Measurements from ENCODE around the gene RAB33A.
A peak's percentile ranks its signal among the peaks of the same experiment; 100 is the strongest.

RAB33A gene

GRCh38 chrX:130171446-130172126 is at the start of gene RAB33A:
TSS of gene RAB33A (plus strand) at chrX:130171962. CDS start at chrX:130172063, 101 bp downstream.
- DNase-seq, result peak; percentile 35
- ATAC-seq, result peak; percentile 12

DNA sequence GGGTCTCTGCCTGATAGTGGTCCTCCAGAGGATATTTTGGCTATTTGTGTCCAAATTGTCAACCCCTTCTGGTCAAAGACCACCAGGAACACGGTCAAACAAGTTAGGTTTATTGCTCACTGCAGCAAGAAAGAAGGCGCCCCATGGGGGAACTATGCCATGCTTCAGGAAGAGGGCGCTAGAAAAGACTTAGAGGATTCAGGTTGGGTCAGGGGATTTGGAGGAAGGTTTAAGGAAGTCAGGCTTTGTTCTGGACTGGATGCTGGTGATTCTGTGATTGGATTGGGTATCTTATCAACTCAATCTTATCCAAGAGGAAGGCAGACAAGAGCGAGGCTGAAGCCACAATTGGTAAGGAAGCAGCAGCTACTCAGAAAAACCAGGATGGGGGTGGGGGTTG is 47.2 kb upstream of the RAB33A start:
- ATAC-seq (no peak), DNase-seq (no peak)

- DNase-seq (no peak), ATAC-seq (no peak)
Measured at GRCh38 chrX:130125091-130125874, 46.5 kb upstream of the RAB33A start.

GRCh38 chrX:130130990-130131389 is 40.8 kb upstream of the RAB33A start:
- no peak for ATAC-seq
- DNase-seq, result no peak

- ATAC-seq, result no peak
- DNase-seq, result no peak
Measured at GRCh38 chrX:130136496-130136895, 35.3 kb upstream of the RAB33A start.

GRCh38 chrX:130136961-130137360 is 34.8 kb upstream of the RAB33A start:
- ATAC-seq (no peak), DNase-seq (no peak)

DNA sequence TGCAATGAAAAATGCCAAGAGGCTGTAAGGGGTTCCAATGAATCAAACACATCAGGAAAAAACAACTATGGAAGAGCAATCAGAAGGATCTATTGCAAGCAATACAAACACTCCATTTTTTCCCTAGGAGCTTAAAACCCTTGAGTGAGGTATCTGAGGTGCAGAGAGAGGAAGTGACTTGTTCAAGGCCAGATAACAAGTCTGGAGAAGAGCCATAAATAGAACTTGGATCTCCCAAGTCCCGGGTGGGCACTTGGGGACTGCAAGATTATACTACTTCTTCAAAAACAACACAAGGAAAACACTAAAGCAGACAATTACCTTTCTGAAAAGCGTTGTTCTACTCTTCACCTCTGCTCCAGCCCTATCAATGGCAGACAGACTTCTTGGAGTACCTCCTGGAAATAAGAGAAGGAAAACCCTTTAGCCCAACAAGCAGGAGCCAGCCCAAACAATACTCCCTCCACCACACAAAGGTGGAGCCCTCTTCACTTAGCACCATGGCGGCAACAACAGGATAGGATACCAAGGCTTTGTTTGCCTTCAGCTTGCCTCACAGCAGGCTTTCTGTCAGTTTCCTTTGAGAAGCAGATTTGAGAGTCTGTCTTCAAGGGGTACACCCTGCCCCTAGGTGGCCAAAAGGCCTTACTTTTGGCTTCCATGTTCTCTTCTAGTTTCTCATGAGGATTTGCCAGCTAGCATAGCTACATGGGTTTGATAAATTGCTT is 32.1 kb upstream of the RAB33A start:
- ATAC-seq (no peak), DNase-seq (no peak)

GRCh38 chrX:130144509-130144908 is 27.3 kb upstream of the RAB33A start:
- DNase-seq (no peak), ATAC-seq (no peak)

DNA sequence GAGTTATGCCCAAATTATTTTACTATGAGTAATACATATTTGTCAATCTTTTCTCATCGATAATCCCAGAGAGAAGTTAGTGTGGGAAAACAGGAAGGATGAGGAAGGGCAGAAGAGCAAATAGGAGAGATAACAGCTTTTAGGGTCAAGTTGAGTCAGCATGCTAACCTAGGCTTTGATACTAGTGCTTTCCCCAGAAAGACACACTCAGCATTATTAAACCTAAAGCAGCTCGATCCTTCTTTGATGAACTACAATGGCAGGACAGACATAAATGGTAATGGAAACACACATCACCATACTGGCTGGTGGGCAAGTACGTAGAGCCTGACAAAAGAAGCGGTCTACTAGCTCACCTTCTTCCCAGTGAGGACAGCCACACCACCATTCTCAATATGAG is 26.6 kb upstream of the RAB33A start:
- ATAC-seq, result no peak
- DNase-seq, result no peak

DNA sequence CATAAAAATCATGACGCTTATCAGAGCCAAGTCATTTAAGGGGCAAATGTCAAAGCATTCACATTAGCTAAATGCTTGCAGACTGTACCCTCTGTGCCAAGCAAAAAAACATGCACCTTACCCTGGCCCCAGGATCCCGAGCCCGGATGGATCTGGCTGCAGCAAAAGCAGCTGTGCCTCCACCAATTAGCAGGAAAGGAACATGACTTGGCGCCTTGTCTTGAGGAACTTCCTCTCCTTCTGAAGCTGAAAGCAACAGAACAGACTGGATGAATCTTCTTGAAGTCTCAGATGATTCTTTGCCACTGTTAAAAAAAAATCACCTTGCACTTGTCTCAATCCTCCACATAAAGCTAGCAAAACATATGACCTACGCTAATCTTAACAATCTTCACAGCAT is 24.1 kb upstream of the RAB33A start:
- no peak for ATAC-seq
- no peak for DNase-seq

DNA sequence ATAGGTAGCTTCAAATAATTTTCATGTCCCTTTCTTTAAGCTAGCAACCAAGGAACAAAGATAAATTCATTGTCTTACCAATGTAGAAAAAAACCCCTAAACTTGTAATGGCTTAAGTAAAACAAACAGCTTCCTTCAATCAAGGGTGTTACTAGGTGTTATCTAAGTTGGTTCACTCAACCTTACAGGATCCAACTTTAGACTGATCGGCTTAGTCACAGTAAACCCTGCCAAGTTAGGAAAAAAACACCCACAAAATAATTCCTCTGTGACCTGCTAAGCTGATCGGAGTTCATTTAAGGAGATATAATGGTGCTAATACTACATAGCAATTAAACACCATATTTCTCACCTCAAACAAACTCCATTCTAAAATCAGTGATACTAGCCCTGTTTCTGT is 16.2 kb upstream of the RAB33A start:
- ATAC-seq (no peak), DNase-seq (no peak)

DNA sequence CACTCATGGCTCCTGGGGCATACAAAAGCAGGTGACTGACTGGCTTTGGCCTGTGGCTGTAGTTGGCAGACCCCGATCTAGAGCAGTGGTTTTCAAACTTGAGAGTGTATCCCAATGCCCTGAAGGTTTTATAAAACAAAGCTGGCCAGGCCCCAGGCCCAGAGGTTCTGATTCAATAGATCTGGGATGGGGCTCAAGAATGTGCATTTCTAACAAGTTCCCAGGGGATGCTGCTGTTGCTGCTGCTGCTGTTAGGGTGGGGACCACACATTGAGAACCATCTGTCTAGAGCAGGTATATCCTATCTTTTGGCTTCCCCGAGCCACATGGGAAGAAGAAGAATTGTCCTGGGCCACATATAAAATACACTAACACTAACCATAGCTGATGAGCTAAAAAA is 13.5 kb upstream of the RAB33A start:
- no peak for ATAC-seq
- no peak for DNase-seq

DNA sequence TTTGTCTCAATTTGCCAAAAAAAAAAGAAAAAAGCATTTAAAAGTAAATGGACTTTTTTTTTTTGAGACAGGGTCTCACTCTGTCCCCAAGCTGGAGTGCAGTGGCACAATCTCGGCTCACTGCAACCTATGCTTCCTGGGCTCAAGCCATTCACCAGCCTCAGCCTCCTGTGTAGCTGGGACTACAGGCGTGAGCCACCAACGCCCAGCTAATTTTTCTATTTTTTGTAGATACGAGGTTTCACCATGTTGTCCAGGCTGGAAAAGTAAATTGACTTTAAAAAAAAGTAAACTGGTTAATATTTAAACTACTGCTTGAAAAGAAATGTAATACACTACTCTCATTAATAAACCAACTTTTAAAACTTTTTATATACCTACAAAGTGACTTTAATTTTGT is 12.0 kb upstream of the RAB33A start:
- DNase-seq (no peak), ATAC-seq (no peak)

DNA sequence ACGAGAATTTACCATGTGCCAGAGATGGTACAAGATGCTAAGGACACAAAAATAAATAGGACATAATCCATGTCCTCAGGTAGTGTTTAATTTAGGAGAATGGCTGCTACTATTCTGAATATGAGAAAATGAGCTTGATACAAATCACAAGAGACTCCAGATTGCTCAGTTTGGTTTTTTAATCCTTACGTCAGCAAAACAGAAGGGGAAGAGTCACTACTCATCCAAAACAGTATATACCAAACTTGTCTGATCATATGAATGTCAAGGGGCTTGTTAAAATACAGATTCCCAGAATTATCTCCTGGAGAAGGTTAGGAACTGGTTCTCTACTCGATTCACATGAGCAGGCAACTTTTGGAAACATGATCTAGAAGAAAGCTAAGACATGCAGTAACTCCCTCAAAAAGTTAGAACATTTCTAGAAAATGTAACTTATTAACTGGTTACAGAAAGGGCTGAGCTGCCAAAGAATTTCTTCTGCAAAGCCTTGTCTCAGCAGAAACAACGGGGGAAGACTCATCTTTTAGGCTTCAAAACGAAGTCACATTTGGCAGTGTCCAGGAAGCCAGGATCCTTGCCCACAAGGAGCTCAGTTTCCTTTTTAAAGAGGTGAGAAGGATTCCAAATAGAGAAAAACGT is 9.5 kb upstream of the RAB33A start:
- no peak for ATAC-seq
- no peak for DNase-seq

GRCh38 chrX:130163398-130163797 is 8.4 kb upstream of the RAB33A start:
- ATAC-seq (no peak), DNase-seq (no peak)

GRCh38 chrX:130165181-130165702 is 6.5 kb upstream of the RAB33A start:
- DNase-seq (no peak), ATAC-seq (peak; percentile 26)

DNA sequence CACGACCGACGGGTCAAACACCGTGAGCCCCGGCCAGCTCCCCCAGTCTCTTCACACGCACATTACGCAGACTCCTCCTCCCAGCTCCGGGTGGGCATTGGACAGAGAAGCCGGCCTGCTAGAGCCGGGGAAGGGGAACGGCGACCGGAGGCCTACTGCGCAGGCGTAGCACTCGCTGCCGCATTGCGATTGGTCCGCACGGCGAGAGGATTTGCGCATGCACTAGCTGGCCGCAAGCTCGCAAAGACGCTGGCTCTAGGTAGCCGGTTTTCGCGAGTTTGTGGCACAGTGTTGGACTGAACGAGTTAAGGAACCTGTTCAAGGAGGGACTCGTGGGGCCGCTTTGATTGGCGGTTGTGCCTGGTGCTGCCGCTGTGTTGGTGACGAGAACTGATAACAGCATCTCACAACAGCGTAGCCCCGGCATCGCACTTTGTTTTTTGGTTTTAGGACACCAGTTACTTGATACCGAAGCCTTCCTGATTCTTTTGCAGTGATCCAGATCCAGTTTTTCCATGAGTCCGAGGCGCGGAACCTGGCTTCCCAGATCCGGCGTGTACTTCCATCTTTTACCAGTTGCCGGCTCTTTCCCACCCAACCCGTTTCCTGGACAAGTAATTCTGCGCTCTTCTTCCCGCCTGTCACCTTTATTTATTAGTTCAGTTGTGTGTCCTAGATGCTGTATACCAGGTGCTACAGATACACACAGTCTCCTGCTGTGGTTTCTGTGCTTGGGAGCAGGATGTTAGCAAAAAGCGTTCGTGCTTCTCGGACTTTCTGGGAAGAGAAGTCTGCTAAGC is 5.9 kb upstream of the RAB33A start, which contains the start of gene AIFM1:
Gene AIFM1 (minus strand): TSS at position 139 of the 800 bp plus-strand sequence. CDS start 185 bp downstream, outside the sequence.
- ATAC-seq (peak; percentile 94), DNase-seq (peak; percentile 88)

DNA sequence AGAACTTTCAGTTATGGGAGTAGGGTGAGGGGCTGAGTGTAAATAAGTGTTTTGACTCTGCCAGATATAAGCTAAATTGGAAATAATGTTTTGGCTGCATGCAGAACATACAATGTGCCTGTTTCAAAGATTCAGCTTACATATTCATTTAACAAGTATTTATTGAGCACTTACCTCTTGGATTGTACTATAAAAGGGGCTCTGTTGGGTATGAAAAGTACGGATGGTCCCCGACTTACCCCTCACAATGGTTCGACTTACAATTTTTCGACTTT is 5.3 kb upstream of the RAB33A start:
- no peak for ATAC-seq
- DNase-seq, result no peak

GRCh38 chrX:130167040-130167439 is 4.7 kb upstream of the RAB33A start:
- no peak for DNase-seq

DNA sequence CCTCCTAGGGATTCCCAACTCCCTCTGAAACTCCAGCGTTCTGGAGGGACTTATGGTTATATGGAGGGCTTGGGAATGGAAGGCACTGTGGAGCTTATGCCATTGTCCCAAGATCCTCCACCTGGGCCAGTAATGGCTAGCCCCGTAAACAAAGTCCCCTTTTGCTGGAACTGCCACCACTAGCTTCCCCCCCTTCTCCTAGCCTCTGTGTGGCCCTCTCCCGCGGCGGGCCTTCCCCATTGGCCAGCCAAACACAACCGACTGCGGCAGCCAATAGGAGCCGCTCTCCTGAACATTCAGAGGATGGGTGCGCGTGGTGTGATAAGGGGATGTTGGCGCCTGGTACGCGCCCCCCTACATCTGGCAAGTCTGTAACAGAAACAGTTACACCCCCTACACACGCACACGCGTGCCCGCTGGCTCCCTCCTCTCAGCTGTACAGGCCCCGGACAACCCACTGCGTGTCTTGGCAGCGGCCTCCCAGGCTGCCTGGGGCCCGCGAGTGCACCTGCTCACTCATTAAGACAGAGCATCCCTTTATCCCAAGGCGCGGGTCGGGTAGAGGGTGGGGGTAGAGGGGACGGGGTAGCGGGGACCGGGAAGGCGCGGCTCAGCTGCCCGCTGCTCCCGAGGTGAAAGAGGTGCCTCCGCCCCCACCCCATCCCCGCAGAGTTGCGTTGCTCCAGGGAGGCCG is 863 bp upstream of the RAB33A start:
- DNase-seq (peak; percentile 70), ATAC-seq (peak; percentile 82)

More at GRCh38 chrX:130167040-130167439, 4.7 kb upstream of the RAB33A start:
- no peak for ATAC-seq
